ENCODE data around the gene ITGAE.

- no peak for TF ChIP-seq YY1 (IDR thresholded peaks at IDR 0.05; ENCODE audit: low read depth)
- TF ChIP-seq CEBPB (IDR thresholded peaks at IDR 0.05), result no peak
- no peak for TF ChIP-seq FOXM1 (IDR thresholded peaks at IDR 0.05; ENCODE audit: borderline replicate concordance, low read depth)
- TF ChIP-seq USF1 (IDR thresholded peaks at IDR 0.05), result no peak
- no peak for TF ChIP-seq RAD21 (IDR thresholded peaks at IDR 0.05; ENCODE audit: low read depth)
- TF ChIP-seq REST (IDR thresholded peaks at IDR 0.05; ENCODE audit: low read depth), result no peak
- no peak for TF ChIP-seq EP300 (IDR thresholded peaks at IDR 0.05; ENCODE audit: borderline replicate concordance)
- no peak for TF ChIP-seq MAX (IDR thresholded peaks at IDR 0.05)
These were observed 52.4 kb downstream of the ITGAE start for GRCh38 chr17:3748576-3748975.

All from Ishikawa (cell line).